GM12878 (cell line): ENCODE data around the gene CC2D1A. TPM values are rescaled to one million over a fixed set of nuclear protein-coding genes. Genes with fewer than 3 reads are reported as not detected.

Source experiments
- CBX3 ChIP-seq: fragments of 200-600 bp; sonication (generic); IDR thresholded peaks from 2 replicates; pipeline ENCODE4 v1.6.1; 2016; ENCODE audit warnings: low read depth, borderline replicate concordance
- CEBPZ ChIP-seq: fragments of 150-350 bp; IDR thresholded peaks from 2 replicates; pipeline ENCODE4 v1.6.1; 2016; ENCODE audit warnings: low read depth, low read length
- CHD2 ChIP-seq: IDR thresholded peaks from 2 replicates; pipeline ENCODE4 v1.6.1; 2011; ENCODE audit warnings: low read depth, low read length, improper control_type of control experiment, borderline replicate concordance
- DPF2 ChIP-seq: fragments of 450-650 bp; IDR thresholded peaks from 2 replicates; pipeline ENCODE4 v1.6.1; 2017; ENCODE audit warnings: mild to moderate bottlenecking
- EGR1 ChIP-seq, 2 experiments: IDR thresholded peaks; 1 replicate in 1 of 2; 2 replicates in 1 of 2; pipeline ENCODE4 v1.6.1; 2011 to 2012; ENCODE audit warnings: low read depth in 2 of 2, low read length in 2 of 2, borderline replicate concordance in 1 of 2, mild to moderate bottlenecking in 1 of 2, moderate library complexity in 1 of 2
- PML ChIP-seq: IDR thresholded peaks from 2 replicates; pipeline ENCODE4 v1.6.1; 2012; ENCODE audit warnings: low read length, inconsistent platforms
- POU2F2 ChIP-seq: IDR thresholded peaks from 3 replicates; pipeline ENCODE4 v1.6.1; 2011; ENCODE audit warnings: low read depth, mild to moderate bottlenecking, low read length, borderline replicate concordance
- RBBP5 ChIP-seq: fragments of 200-600 bp; sonication (generic); conservative IDR thresholded peaks from 2 replicates; pipeline ENCODE4 v1.6.1; 2016
- RELA ChIP-seq: fragments of 450-650 bp; IDR thresholded peaks from 2 replicates; pipeline ENCODE4 v1.8.0; 2014; ENCODE audit warnings: borderline replicate concordance; ENCODE audit not compliant: partially characterized antibody
- SPI1 ChIP-seq: IDR thresholded peaks from 2 replicates; pipeline ENCODE4 v1.6.1; 2011; ENCODE audit warnings: low read depth, mild to moderate bottlenecking, low read length, moderate library complexity, borderline replicate concordance; ENCODE audit not compliant: insufficient read depth
- SREBF1 ChIP-seq: IDR thresholded peaks from 2 replicates; pipeline ENCODE4 v1.6.1; 2012; ENCODE audit warnings: mild to moderate bottlenecking, low read length
- STAT1 ChIP-seq: fragments of 450-650 bp; conservative IDR thresholded peaks from 2 replicates; pipeline ENCODE4 v1.6.1; 2014; ENCODE audit warnings: antibody characterized with exemption, mild to moderate bottlenecking
- TAF1 ChIP-seq: IDR thresholded peaks from 2 replicates; pipeline ENCODE4 v1.6.1; 2011; ENCODE audit warnings: mild to moderate bottlenecking, low read depth, low read length, borderline replicate concordance
- USF2 ChIP-seq: IDR thresholded peaks from 2 replicates; pipeline ENCODE4 v1.6.1; 2011; ENCODE audit warnings: low read depth, low read length, improper control_type of control experiment, borderline replicate concordance
- polyA plus RNA-seq, 11 experiments: library from polyadenylated mRNA; depleted of rRNA in 4 of 11; unstranded in 6 of 11; stranded (reverse) in 5 of 11; fragments of >200 nt; fragmentation: Nextera tagmentation in 4 of 11; fragmentation: Illumina TruSeq in 1 of 11; extraction: Ambion mirVana in 4 of 11; extraction: Trizol in 1 of 11; gene quantifications; 1 replicate in 1 of 11; 2 replicates in 10 of 11; pipeline versions ENCODE4 v1.2.1 to v1.2.3, GENCODE V29; 2011 to 2016; ENCODE audit warnings: inconsistent platforms in 2 of 11, missing spikeins in 2 of 11, low read depth in 1 of 11
- total RNA-seq, 4 experiments: library from RNA; depleted of rRNA in 3 of 4; stranded (reverse); fragments of >200 nt in 3 of 4; fragmentation: Illumina TruSeq in 1 of 4; extraction: Trizol in 1 of 4; gene quantifications; 2 replicates each; pipeline versions ENCODE4 v1.2.1 to v1.2.3, GENCODE V29; 2013 to 2021
- TF ChIP-seq, protein P1 (sequence below): fragments of 450-650 bp; IDR thresholded peaks from 2 replicates; pipeline ENCODE4 v1.6.1; 2014; ENCODE audit warnings: mild to moderate bottlenecking
- TF ChIP-seq, protein P2 (sequence below): fragments of 450-650 bp; IDR thresholded peaks from 2 replicates; pipeline ENCODE4 v1.6.1; 2016; ENCODE audit warnings: mild to moderate bottlenecking
- TF ChIP-seq, protein P3 (sequence below): fragments of 450-650 bp; IDR thresholded peaks from 2 replicates; pipeline ENCODE4 v1.6.1; 2016; ENCODE audit warnings: mild to moderate bottlenecking
- TF ChIP-seq, protein P4 (sequence below): fragments of 450-650 bp; IDR thresholded peaks from 2 replicates; pipeline ENCODE4 v1.6.1; 2018; ENCODE audit warnings: borderline replicate concordance, mild to moderate bottlenecking; ENCODE audit not compliant: partially characterized antibody

CC2D1A gene
- total and polyA plus RNA-seq, 10 of the 15 experiments (the other 5 are each of a cell fraction or from before 2014, with no cell fraction given), result 0.13 to 36.1 (median 16.1) TPM

DNA sequence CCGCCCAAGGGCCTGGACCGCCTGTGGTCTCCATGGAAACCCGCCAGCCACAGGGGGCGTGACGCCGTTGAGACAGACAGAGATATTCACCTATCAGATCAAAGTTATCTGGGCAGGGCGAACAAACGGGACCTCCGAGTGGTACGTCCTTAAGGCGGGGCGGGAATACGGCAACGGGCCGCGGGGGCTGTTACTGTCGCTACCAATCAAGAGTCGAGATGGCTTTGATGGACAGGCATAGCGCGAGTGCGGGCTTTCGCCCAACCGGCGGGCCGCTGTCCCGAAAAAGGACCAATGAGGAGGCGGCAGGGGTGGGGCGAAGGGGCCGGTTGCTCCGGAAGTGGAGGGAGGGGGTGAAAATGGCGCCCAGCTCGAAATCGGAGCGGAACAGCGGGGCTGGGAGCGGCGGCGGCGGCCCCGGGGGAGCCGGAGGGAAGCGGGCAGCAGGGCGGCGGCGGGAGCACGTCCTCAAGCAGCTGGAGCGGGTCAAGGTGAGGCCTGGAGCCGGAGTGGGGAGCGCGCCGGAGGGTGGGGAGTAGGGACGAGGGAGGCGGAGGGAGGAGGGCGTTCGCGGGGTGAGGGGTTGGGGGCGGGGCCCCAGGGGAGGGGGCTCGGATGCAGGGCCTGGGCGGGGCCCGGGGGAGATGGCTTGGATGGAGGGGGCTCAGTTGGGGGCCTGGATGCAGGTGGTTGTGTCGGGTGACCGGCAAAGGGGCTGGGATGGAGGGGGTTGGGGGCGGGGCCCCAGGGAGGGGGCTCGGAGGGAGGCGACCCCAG, 46.3 kb downstream of the CC2D1A start, which contains the start of gene DCAF15 (continued):
- TF ChIP-seq, protein P1, sequence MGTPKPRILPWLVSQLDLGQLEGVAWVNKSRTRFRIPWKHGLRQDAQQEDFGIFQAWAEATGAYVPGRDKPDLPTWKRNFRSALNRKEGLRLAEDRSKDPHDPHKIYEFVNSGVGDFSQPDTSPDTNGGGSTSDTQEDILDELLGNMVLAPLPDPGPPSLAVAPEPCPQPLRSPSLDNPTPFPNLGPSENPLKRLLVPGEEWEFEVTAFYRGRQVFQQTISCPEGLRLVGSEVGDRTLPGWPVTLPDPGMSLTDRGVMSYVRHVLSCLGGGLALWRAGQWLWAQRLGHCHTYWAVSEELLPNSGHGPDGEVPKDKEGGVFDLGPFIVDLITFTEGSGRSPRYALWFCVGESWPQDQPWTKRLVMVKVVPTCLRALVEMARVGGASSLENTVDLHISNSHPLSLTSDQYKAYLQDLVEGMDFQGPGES, result peak; percentile 98
- TF ChIP-seq SPI1 (peak; percentile 2; the same call in 1 of the 2 replicates), TAF1 (peak; percentile 96), CEBPZ (peak; percentile 95), EGR1 (IDR thresholded peaks at IDR 0.05; ENCODE audit: borderline replicate concordance in 1 of 2, low read depth in 2 of 2, low read length in 2 of 2) (peak in 1 of 2 experiments; percentile 69; a peak in 1 of 3 replicates), POU2F2 (peak; percentile 8; the same call in 1 of the 3 replicates), RELA (no peak), CHD2 (peak; percentile 97), DPF2 (peak; percentile 100), SREBF1 (no peak), STAT1 (0 out of 2 replicates have a peak, but pooled peaks have one; percentile 45), USF2 (no peak), CBX3 (no peak), RBBP5 (no peak), PML (no peak)
- TF ChIP-seq, protein P2, sequence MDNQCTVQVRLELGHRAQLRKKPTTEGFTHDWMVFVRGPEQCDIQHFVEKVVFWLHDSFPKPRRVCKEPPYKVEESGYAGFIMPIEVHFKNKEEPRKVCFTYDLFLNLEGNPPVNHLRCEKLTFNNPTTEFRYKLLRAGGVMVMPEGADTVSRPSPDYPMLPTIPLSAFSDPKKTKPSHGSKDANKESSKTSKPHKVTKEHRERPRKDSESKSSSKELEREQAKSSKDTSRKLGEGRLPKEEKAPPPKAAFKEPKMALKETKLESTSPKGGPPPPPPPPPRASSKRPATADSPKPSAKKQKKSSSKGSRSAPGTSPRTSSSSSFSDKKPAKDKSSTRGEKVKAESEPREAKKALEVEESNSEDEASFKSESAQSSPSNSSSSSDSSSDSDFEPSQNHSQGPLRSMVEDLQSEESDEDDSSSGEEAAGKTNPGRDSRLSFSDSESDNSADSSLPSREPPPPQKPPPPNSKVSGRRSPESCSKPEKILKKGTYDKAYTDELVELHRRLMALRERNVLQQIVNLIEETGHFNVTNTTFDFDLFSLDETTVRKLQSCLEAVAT, result no peak
- TF ChIP-seq, protein P3, sequence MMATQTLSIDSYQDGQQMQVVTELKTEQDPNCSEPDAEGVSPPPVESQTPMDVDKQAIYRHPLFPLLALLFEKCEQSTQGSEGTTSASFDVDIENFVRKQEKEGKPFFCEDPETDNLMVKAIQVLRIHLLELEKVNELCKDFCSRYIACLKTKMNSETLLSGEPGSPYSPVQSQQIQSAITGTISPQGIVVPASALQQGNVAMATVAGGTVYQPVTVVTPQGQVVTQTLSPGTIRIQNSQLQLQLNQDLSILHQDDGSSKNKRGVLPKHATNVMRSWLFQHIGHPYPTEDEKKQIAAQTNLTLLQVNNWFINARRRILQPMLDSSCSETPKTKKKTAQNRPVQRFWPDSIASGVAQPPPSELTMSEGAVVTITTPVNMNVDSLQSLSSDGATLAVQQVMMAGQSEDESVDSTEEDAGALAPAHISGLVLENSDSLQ, result peak; percentile 100
- TF ChIP-seq, protein P4, sequence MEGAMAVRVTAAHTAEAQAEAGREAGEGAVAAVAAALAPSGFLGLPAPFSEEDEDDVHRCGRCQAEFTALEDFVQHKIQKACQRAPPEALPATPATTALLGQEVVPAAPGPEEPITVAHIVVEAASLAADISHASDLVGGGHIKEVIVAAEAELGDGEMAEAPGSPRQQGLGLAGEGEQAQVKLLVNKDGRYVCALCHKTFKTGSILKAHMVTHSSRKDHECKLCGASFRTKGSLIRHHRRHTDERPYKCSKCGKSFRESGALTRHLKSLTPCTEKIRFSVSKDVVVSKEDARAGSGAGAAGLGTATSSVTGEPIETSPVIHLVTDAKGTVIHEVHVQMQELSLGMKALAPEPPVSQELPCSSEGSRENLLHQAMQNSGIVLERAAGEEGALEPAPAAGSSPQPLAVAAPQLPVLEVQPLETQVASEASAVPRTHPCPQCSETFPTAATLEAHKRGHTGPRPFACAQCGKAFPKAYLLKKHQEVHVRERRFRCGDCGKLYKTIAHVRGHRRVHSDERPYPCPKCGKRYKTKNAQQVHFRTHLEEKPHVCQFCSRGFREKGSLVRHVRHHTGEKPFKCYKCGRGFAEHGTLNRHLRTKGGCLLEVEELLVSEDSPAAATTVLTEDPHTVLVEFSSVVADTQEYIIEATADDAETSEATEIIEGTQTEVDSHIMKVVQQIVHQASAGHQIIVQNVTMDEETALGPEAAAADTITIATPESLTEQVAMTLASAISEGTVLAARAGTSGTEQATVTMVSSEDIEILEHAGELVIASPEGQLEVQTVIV, result peak; percentile 67
